Neural progenitor cell (in vitro differentiated cells): ENCODE measurements around the gene ZSCAN18. TPM values are rescaled to one million over a fixed set of nuclear protein-coding genes. Genes with fewer than 3 reads are reported as not detected.
A peak's percentile ranks its signal among the peaks of the same experiment; 100 is the strongest.

Source experiments
- DNase-seq: peaks from one replicate; pipeline ENCODE4 v3.0.0-alpha.2; 2016; ENCODE audit warnings: low spot score
- H2AFZ ChIP-seq: fragments of 200-600 bp; sonication (generic); replicated peaks from 2 replicates; pipeline ENCODE4 v1.6.1; 2016; ENCODE audit warnings: antibody characterized with exemption
- H3F3A ChIP-seq: fragments of 200-600 bp; sonication (generic); 2 replicates; pipeline ENCODE4 v1.6.1; 2016; ENCODE audit warnings: antibody characterized with exemption, low read depth
- H3K27ac ChIP-seq: fragments of 200-600 bp; sonication (generic); 2 replicates; pipeline ENCODE4 v1.5.1; 2016; ENCODE audit warnings: mild to moderate bottlenecking
- H3K27me3 ChIP-seq: fragments of 200-600 bp; sonication (generic); 2 replicates; pipeline ENCODE4 v1.6.1; 2016; ENCODE audit warnings: mild to moderate bottlenecking, moderate library complexity
- H3K36me3 ChIP-seq: fragments of 200-600 bp; sonication (generic); 2 replicates; pipeline ENCODE4 v1.5.1; 2016
- H3K4me1 ChIP-seq: fragments of 200-600 bp; sonication (generic); 2 replicates; pipeline ENCODE4 v1.6.1; 2016; ENCODE audit warnings: mixed run types
- H3K4me2 ChIP-seq: fragments of 200-600 bp; sonication (generic); 2 replicates; pipeline ENCODE4 v1.6.1; 2016
- H3K4me3 ChIP-seq: fragments of 200-600 bp; sonication (generic); 2 replicates; pipeline ENCODE4 v1.5.1; 2016
- H3K79me2 ChIP-seq: fragments of 200-600 bp; sonication (generic); 2 replicates; pipeline ENCODE4 v1.6.1; 2016; ENCODE audit warnings: low read depth
- H3K9ac ChIP-seq: fragments of 200-600 bp; sonication (generic); 2 replicates; pipeline ENCODE4 v1.6.1; 2016
- H3K9me3 ChIP-seq: fragments of 200-600 bp; sonication (generic); 2 replicates; pipeline ENCODE4 v1.5.1; 2016; ENCODE audit warnings: low read depth
- H4K20me1 ChIP-seq: fragments of 200-600 bp; sonication (generic); 2 replicates; pipeline ENCODE4 v1.6.1; 2016; ENCODE audit warnings: low read depth
- H3K27ac Mint-ChIP-seq: 3 replicates; pipeline ENCODE4 v1.8.0; 2021; ENCODE audit warnings: mixed read lengths
- H3K27me3 Mint-ChIP-seq: 2 replicates; pipeline ENCODE4 v1.8.0; 2022; ENCODE audit warnings: low read depth, mild to moderate bottlenecking, inconsistent platforms, moderate library complexity, mixed read lengths; ENCODE audit not compliant: insufficient read depth
- H3K36me3 Mint-ChIP-seq: 3 replicates; pipeline ENCODE4 v1.8.0; 2021; ENCODE audit warnings: mixed read lengths
- H3K4me1 Mint-ChIP-seq: 3 replicates; pipeline ENCODE4 v1.8.0; 2021; ENCODE audit warnings: mixed read lengths
- H3K4me3 Mint-ChIP-seq: 3 replicates; pipeline ENCODE4 v1.8.0; 2021; ENCODE audit warnings: mild to moderate bottlenecking, moderate library complexity, mixed read lengths
- H3K9me3 Mint-ChIP-seq: 3 replicates; pipeline ENCODE4 v1.8.0; 2020; ENCODE audit warnings: mixed read lengths
- CTCF ChIP-seq: fragments of 200-600 bp; sonication (generic); IDR thresholded peaks from 2 replicates; pipeline ENCODE4 v1.5.1; 2017; ENCODE audit warnings: antibody characterized with exemption, mild to moderate bottlenecking
- EZH2 ChIP-seq: fragments of 200-600 bp; sonication (generic); IDR thresholded peaks from 2 replicates; pipeline ENCODE4 v1.6.1; 2017; ENCODE audit warnings: antibody characterized with exemption, mild to moderate bottlenecking, moderate library complexity
- EZH2phosphoT487 ChIP-seq: fragments of 200-600 bp; sonication (generic); IDR thresholded peaks from 2 replicates; pipeline ENCODE4 v1.6.1; 2017; ENCODE audit warnings: antibody characterized with exemption
- total RNA-seq: library from RNA; depleted of rRNA; stranded (reverse); fragments of >200 nt; gene quantifications from 2 replicates; pipeline ENCODE4 v1.2.3, GENCODE V29; 2015; ENCODE audit warnings: low replicate concordance

Gene ZSCAN18
- total RNA-seq, 1 donor from 2014 or later: 49.1 TPM

- H3K9ac ChIP-seq: no peak overlapping the region
- H3K4me1 ChIP-seq: peaks cover 14% of the 10 kb centered on the region
- Mint-ChIP-seq H3K36me3 (peaks cover 12% of the 10 kb centered on the region), H3K9me3 (peaks cover 55% of the 10 kb centered on the region), H3K4me3 (no peak overlapping the region), H3K27me3 (peaks cover 8% of the 10 kb centered on the region), H3K27ac (no peak overlapping the region), H3K4me1 (peaks cover 2% of the 10 kb centered on the region)
- peak overlapping the region; percentile 18 for H2AFZ ChIP-seq
- DNase-seq: peak; percentile 69
- no peak for TF ChIP-seq CTCF
- TF ChIP-seq EZH2phosphoT487: no peak
- TF ChIP-seq EZH2: no peak
- H3K4me2 ChIP-seq: peak overlapping the region; percentile 42
- no peaks in the 10 kb centered on the region for H3K36me3 ChIP-seq
- H3K27me3 ChIP-seq: peaks cover 9% of the 10 kb centered on the region
- no peaks in the 10 kb centered on the region for H3K9me3 ChIP-seq
- no peak overlapping the region for H3K27ac ChIP-seq
- H3K79me2 ChIP-seq: no peaks in the 10 kb centered on the region
- H4K20me1 ChIP-seq: no peaks in the 10 kb centered on the region
- peaks cover 27% of the 10 kb centered on the region for H3F3A ChIP-seq
- H3K4me3 ChIP-seq: no peak overlapping the region
Measured at GRCh38 chr19:58037927-58038687, 59.9 kb downstream of the ZSCAN18 start.

GRCh38 chr19:58035863-58036262, 62.2 kb downstream of the ZSCAN18 start:
- Histone ChIP-seq H3K4me1 (peaks cover 14% of the 10 kb centered on the region), H3K4me2 (no peak overlapping the region), H3K9ac (no peak overlapping the region), H3K79me2 (no peaks in the 10 kb centered on the region), H2AFZ (no peak overlapping the region), H3K4me3 (no peak overlapping the region), H3K36me3 (no peaks in the 10 kb centered on the region), H3F3A (peaks cover 28% of the 10 kb centered on the region), H3K9me3 (no peaks in the 10 kb centered on the region), H4K20me1 (no peaks in the 10 kb centered on the region), H3K27ac (no peak overlapping the region), H3K27me3 (peaks cover 6% of the 10 kb centered on the region)
- Mint-ChIP-seq H3K9me3 (peaks cover 55% of the 10 kb centered on the region), H3K4me1 (peaks cover 2% of the 10 kb centered on the region), H3K27me3 (peaks cover 9% of the 10 kb centered on the region), H3K36me3 (peaks cover 12% of the 10 kb centered on the region), H3K4me3 (peak overlapping the region; percentile 24), H3K27ac (peak overlapping the region; percentile 22)
- no peak for TF ChIP-seq EZH2phosphoT487
- TF ChIP-seq EZH2: no peak
- TF ChIP-seq CTCF: no peak
- no peak for DNase-seq

DNA sequence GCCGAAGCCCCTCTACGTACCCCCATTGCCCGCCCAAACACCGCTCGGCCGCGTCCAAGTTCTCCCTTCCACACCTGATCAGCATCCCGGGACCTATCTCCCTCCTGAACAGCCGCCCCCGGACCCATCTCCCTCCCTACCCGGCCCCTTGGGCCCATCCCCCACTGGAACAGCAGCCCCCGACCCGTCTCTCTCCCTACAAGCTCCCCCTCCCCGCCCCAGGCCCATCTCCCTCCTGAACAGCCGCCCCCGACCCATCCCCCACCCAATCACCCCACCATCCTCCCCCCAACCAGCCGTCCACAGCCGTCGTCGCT, 63.6 kb downstream of the ZSCAN18 start:
- Histone ChIP-seq H3K27me3 (peaks cover 6% of the 10 kb centered on the region), H3K4me3 (peak overlapping the region; percentile 67), H3F3A (peaks cover 28% of the 10 kb centered on the region), H3K4me2 (peak overlapping the region; percentile 86), H4K20me1 (no peaks in the 10 kb centered on the region), H3K27ac (peak overlapping the region; percentile 41), H3K9ac (peak overlapping the region; percentile 68), H3K4me1 (peaks cover 14% of the 10 kb centered on the region), H3K9me3 (no peaks in the 10 kb centered on the region), H3K36me3 (no peaks in the 10 kb centered on the region), H3K79me2 (no peaks in the 10 kb centered on the region), H2AFZ (no peak overlapping the region)
- no peak for TF ChIP-seq CTCF
- TF ChIP-seq EZH2phosphoT487: no peak
- TF ChIP-seq EZH2: no peak
- Mint-ChIP-seq H3K27ac (no peak overlapping the region), H3K27me3 (peaks cover 9% of the 10 kb centered on the region), H3K36me3 (peaks cover 12% of the 10 kb centered on the region), H3K4me1 (peaks cover 2% of the 10 kb centered on the region), H3K9me3 (peaks cover 56% of the 10 kb centered on the region), H3K4me3 (no peak overlapping the region)
- peak; percentile 51 for DNase-seq

Other genes with a start within 250 kb of the ZSCAN18 start
- gene ZNF587, start 248.4 kb downstream of the ZSCAN18 start, total RNA-seq: 30.4 and 48.2 TPM in 2 replicates
- gene ZNF814, start 209.2 kb downstream of the ZSCAN18 start, total RNA-seq: 30.7 and 33.0 TPM in 2 replicates
- gene ZNF417, start 181.6 kb downstream of the ZSCAN18 start, total RNA-seq: 20.6 and 27.2 TPM in 2 replicates
- 25.9 and 43.0 TPM in 2 replicates for gene ZNF418, start 162.8 kb downstream of the ZSCAN18 start, total RNA-seq
- 15.9 and 23.2 TPM in 2 replicates for gene ZNF256, start 150.5 kb downstream of the ZSCAN18 start, total RNA-seq
- gene C19orf18, start 123.7 kb downstream of the ZSCAN18 start, total RNA-seq: 0.15 TPM in 1 of 2 replicates, not detected in the other
- 48.7 and 50.9 TPM in 2 replicates for gene ZNF606, start 95.4 kb downstream of the ZSCAN18 start, total RNA-seq
- 0.67 and 4.1 TPM in 2 replicates for gene ZSCAN1, start 64.2 kb downstream of the ZSCAN18 start, total RNA-seq
- gene ZNF135, start 38.9 kb downstream of the ZSCAN18 start, total RNA-seq: 9.5 and 11.1 TPM in 2 replicates
- 28.4 and 36.2 TPM in 2 replicates for gene ZNF329, start 52.6 kb upstream of the ZSCAN18 start, total RNA-seq
- 39.3 and 43.0 TPM in 2 replicates for gene ZNF274, start 84.8 kb upstream of the ZSCAN18 start, total RNA-seq
- 86.0 and 104 TPM in 2 replicates for gene ZNF544, start 130.7 kb upstream of the ZSCAN18 start, total RNA-seq
- 18.6 and 24.0 TPM in 2 replicates for gene ZNF8, start 180.7 kb upstream of the ZSCAN18 start, total RNA-seq
- 49.8 and 49.9 TPM in 2 replicates for gene ERVK3-1, start 207.1 kb upstream of the ZSCAN18 start, total RNA-seq
- 1.5 and 2.4 TPM in 2 replicates for gene ZSCAN22, start 228.8 kb upstream of the ZSCAN18 start, total RNA-seq